GM21360 (cell line): Measurements from ENCODE around the gene YIPF4.
"Not testable (repeated sequence)": the region's sequence is repeated elsewhere in the genome, so short reads cannot be mapped to it uniquely, and the experiment has no call there.

Experiments used
- ATAC-seq: cut with Tn5 transposase; IDR thresholded peaks from one replicate; pipeline ENCODE4 v1.9.1; 2021; ENCODE audit warnings: mild to moderate bottlenecking, moderate library complexity; ENCODE audit not compliant: unreplicated experiment

The YIPF4 gene

GRCh38 chr2:32277674-32278477, at the start of gene YIPF4:
Gene YIPF4, plus strand, starts transcription at chr2:32277904. Its CDS starts 252 bp downstream, at chr2:32278156.
- peak; percentile 99 for ATAC-seq

GRCh38 chr2:32228181-32228580, 49.5 kb upstream of the YIPF4 start:
- no peak for ATAC-seq

- ATAC-seq, result no peak
Observed at GRCh38 chr2:32229635-32230034, 48.1 kb upstream of the YIPF4 start.

- no peak for ATAC-seq
Observed at GRCh38 chr2:32231959-32232358, 45.7 kb upstream of the YIPF4 start.

- ATAC-seq, result no peak
Observed at GRCh38 chr2:32235315-32235714, 42.4 kb upstream of the YIPF4 start.

- ATAC-seq, result no peak
Observed at GRCh38 chr2:32237488-32237887, 40.2 kb upstream of the YIPF4 start.

GRCh38 chr2:32237996-32238395, 39.7 kb upstream of the YIPF4 start:
- ATAC-seq, result no peak

GRCh38 chr2:32242331-32242730, 35.4 kb upstream of the YIPF4 start:
- ATAC-seq, result no peak

- no peak for ATAC-seq
Observed at GRCh38 chr2:32246911-32247310, 30.8 kb upstream of the YIPF4 start.

GRCh38 chr2:32248299-32248698, 29.4 kb upstream of the YIPF4 start:
- ATAC-seq, result no peak

- no peak for ATAC-seq
Observed at GRCh38 chr2:32249731-32250236, 27.9 kb upstream of the YIPF4 start.

- no peak for ATAC-seq
Observed at GRCh38 chr2:32250290-32250689, 27.4 kb upstream of the YIPF4 start.

- no peak for ATAC-seq
Observed at GRCh38 chr2:32258242-32258641, 19.5 kb upstream of the YIPF4 start.

GRCh38 chr2:32260376-32260775, 17.3 kb upstream of the YIPF4 start:
- no peak for ATAC-seq

- no peak for ATAC-seq
Observed at GRCh38 chr2:32262105-32262504, 15.6 kb upstream of the YIPF4 start.

GRCh38 chr2:32264422-32265105, 13.1 kb upstream of the YIPF4 start, which contains the start of gene NLRC4:
Gene NLRC4, minus strand, starts transcription at chr2:32264886. Its CDS starts 8,111 bp downstream, at chr2:32256775.
- peak; percentile 89 for ATAC-seq

GRCh38 chr2:32271063-32271462, 6.6 kb upstream of the YIPF4 start:
- no peak for ATAC-seq

- ATAC-seq, result no peak
Observed at GRCh38 chr2:32272279-32272678, 5.4 kb upstream of the YIPF4 start.

GRCh38 chr2:32274289-32274688, 3.4 kb upstream of the YIPF4 start:
- ATAC-seq, result no peak

- ATAC-seq, result not testable (repeated sequence)
Observed at GRCh38 chr2:32275790-32276189, 1.9 kb upstream of the YIPF4 start.

- ATAC-seq, result peak; percentile 2
Observed at GRCh38 chr2:32277363-32277673, 386 bp upstream of the YIPF4 start.

GRCh38 chr2:32278478-32278853, 762 bp downstream of the YIPF4 start:
- no peak for ATAC-seq
